Heart right ventricle (tissue), 16 donors: ENCODE measurements around the gene ALDH3B2. TPM values are rescaled to one million over a fixed set of nuclear protein-coding genes. Genes with fewer than 3 reads are reported as not detected.

ENCODE experiments used
- ATAC-seq, 8 donors: fragments of 200-7000 bp; cut with Tn5 transposase; one replicate each; pipeline ENCODE4 v1.9.1; 2020; ENCODE audit warnings: mild to moderate bottlenecking in 8 of 8, moderate library complexity in 8 of 8, moderate number of reproducible peaks in 1 of 8
- DNase-seq, 2 donors: peaks; one replicate each; pipeline ENCODE4 v3.0.0-alpha.2; 2020
- H3K27ac ChIP-seq, 10 donors: fragments of 200-600 bp; sonication (generic) in 2 of 10; one replicate each; pipeline versions ENCODE4 v1.5.0 to v1.8.0; 2020 to 2022; ENCODE audit warnings: mild to moderate bottlenecking in 3 of 10
- H3K27me3 ChIP-seq, 7 donors: fragments of 200-600 bp; one replicate each; pipeline ENCODE4 v1.8.0; 2021 to 2022; ENCODE audit warnings: mild to moderate bottlenecking in 2 of 7
- H3K36me3 ChIP-seq, 9 donors: fragments of 200-600 bp; sonication (generic) in 1 of 9; one replicate each; pipeline versions ENCODE4 v1.5.0 to v1.8.0; 2020 to 2022; ENCODE audit warnings: mild to moderate bottlenecking in 2 of 9
- H3K4me1 ChIP-seq, 9 donors: fragments of 200-600 bp; sonication (generic) in 1 of 9; one replicate each; pipeline versions ENCODE4 v1.5.0 to v1.8.0; 2020 to 2022; ENCODE audit warnings: mild to moderate bottlenecking in 4 of 9
- H3K4me3 ChIP-seq, 10 donors: fragments of 200-600 bp; sonication (generic) in 2 of 10; one replicate each; pipeline versions ENCODE4 v1.5.0 to v1.8.0; 2020 to 2022; ENCODE audit warnings: mild to moderate bottlenecking in 7 of 10, moderate library complexity in 2 of 10
- H3K9me3 ChIP-seq, 11 donors: fragments of 200-600 bp in 10 of 11; sonication (generic) in 2 of 11; one replicate each; pipeline versions ENCODE4 v1.5.0 to v1.8.0; 2013 to 2022; ENCODE audit warnings: mild to moderate bottlenecking in 2 of 11, control low read depth in 1 of 11, moderate library complexity in 1 of 11
- WGBS, 2 donors: extraction: QIAGEN DNeasy Blood & Tissue Kit; methylation state at CpG; one replicate each; pipeline ENCODE4 v1.1.7; 2013; ENCODE audit warnings: inconsistent platforms in 1 of 2; 5-methylcytosine and 5-hydroxymethylcytosine counted together
- intact Hi-C, 10 donors: fragments of 100-400 bp; cut with DNase I; formaldehyde crosslinking; loops; one replicate each; pipeline versions ENCODE4 v1.11.1 to v1.14.2; 2022
- polyA plus RNA-seq, 2 donors: library from polyadenylated mRNA; stranded (reverse); fragments of 200-250 nt; gene quantifications; one replicate each; pipeline ENCODE4 v1.2.3, GENCODE V29; 2013
- total RNA-seq, 10 donors: library from RNA; stranded (reverse); fragmentation: NEBNext Ultra II Directional in 3 of 10; extraction: Animal tissue kit (Norgen Biotek cat#: 25700) in 3 of 10; gene quantifications; one replicate each; pipeline versions ENCODE4 v1.2.1 to v1.2.4, GENCODE V29; 2021 to 2023
- TF ChIP-seq, protein P1 (sequence below), 9 donors: fragments of 200-600 bp; sonication (generic) in 2 of 9; IDR thresholded peaks; one replicate each; pipeline versions ENCODE4 v1.5.0 to v1.8.0; 2021 to 2022; ENCODE audit warnings: antibody characterized with exemption in 9 of 9, mild to moderate bottlenecking in 5 of 9, moderate library complexity in 1 of 9
- donor health status: Arrhythmogenic right ventricular cardiomyopathy.
- donor health status: ischemic (EF 13 %, LVEDD 7.1; RV severe dilation, severe dysfunction).
- donor health status: healthy with polysubstance abuse.
- donor health status: DM: no; HTN: yes; CAD: no.
- donor health status: DM: no; HTN: no; CAD: no.
- donor health status: ischemic (EF 25% LVEDD 6.9; RV normal size, moderate dysfunction).
- donor health status: ischemic (EF 25% LVEDD 5.7; RV mildly dilated, moderate dysfunction).
- donor health status: healthy.
- donor health status: DM: yes; HTN: yes; CAD: no.
- donor health status: Ischemic cardiomyopathy.
- donor health status: ischemic (EF 35%, LVEDD 5.7; RV mildly dilated, moderate dysfunction).
- donor health status: nonischemic (EF 11% LVEDD 7.7; RV severe dilation, severe dysfunction).
- donor health status: DM: yes; HTN: yes; CAD: no.
- donor health status: PGD.
- donor health status: ischemic (EF 29% LVEDD 5.4; RV normal size, mild dysfunction).
- donor health status: nonischemic (EF 23%, LVEDD 6.1; RV moderate dilation, normal function).

ALDH3B2 gene
- total and polyA plus RNA-seq, 12 donors = 0.03 TPM; not detected in 11

DNA sequence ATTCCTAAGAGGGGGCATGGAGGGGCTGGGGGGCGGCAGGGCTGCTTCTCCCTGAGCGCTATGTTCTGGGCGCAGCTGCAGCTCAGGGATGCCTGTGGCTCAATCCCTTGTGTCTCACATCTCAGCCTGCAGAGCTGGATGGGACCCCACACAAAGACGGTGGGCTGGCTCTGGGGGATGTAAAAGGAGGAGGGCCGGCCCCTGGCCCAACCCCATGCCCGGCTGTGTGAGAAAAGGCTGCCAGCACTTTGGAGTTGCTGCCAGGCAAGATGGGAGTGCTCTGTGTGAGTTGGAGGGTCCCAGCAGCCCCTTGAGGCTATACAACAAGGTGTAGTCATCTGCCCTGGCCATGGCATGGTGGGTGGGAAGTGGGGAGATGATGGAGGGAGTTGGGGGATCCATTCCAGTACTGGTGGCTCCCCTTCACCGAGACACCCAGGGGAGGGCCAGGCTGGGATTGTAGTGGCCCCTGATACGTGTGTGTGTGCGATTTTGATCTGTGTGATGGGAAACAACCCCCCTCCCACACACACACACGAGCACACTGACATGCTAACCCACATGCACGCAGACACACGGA lies 33.6 kb downstream of the ALDH3B2 start:
- intact Hi-C loops = loop anchor here in 1 of 10 donors (10.0 kb wide), 1 partner anchor 154 kb away; no protein-coding TSS in a partner anchor

DNA sequence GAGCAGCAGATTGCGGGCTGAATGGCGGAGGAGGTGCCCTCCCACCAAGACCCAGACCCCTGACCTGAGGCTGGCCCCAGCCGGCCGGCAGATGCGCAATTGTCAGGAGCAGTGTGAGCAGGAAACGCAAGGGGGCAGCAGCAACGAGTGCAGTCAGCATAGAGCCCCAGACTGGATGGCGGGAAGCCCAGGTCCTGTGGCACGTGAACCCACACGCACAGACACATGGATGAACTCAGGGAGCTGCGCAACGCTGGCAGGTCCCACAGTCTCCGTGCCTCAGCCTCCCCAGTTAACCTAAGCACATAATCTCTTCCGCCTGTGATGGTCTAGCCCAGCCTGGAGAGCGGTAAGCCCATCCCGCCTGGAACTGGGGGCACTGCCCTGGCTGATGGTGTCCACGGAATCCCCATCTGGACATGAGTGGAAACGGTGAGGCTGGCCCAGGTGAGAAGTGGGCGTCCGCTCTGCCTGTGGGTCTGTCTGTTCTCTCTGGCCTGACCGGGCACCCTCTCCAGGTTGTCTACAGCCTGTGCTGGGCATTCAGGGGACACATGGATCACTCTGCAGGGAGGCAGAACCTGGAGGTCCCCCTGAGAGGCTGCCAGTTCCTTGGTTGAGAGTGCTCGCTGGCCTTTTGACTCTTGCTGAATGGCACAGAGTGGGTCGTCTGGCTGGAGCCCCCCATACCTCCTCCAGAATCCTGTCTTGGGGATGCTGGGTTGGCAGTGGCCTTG lies 34.2 kb downstream of the ALDH3B2 start:
- Histone ChIP-seq H3K4me1 (no peaks in the 10 kb centered on the region), H3K4me3 (no peak overlapping the region), H3K36me3 (no peaks in the 10 kb centered on the region), H3K27ac (no peak overlapping the region), H3K9me3 (peaks cover 0 to 7% (median 0%) of the 10 kb centered on the region in 11 donors), H3K27me3 (peaks cover 0 to 27% (median 17%) of the 10 kb centered on the region in 7 donors)
- WGBS, 2 donors = 44 to 53% methylated on average over 23 of the region's 23 CpGs
- ATAC-seq = peak; percentile 27 to 74 (median 59)
- intact Hi-C loops = loop anchor here in 1 of 10 donors (10.0 kb wide), 1 partner anchor 155 kb away; no protein-coding TSS in a partner anchor
- DNase-seq = peak; percentile 48 to 50
- TF ChIP-seq, protein P1, sequence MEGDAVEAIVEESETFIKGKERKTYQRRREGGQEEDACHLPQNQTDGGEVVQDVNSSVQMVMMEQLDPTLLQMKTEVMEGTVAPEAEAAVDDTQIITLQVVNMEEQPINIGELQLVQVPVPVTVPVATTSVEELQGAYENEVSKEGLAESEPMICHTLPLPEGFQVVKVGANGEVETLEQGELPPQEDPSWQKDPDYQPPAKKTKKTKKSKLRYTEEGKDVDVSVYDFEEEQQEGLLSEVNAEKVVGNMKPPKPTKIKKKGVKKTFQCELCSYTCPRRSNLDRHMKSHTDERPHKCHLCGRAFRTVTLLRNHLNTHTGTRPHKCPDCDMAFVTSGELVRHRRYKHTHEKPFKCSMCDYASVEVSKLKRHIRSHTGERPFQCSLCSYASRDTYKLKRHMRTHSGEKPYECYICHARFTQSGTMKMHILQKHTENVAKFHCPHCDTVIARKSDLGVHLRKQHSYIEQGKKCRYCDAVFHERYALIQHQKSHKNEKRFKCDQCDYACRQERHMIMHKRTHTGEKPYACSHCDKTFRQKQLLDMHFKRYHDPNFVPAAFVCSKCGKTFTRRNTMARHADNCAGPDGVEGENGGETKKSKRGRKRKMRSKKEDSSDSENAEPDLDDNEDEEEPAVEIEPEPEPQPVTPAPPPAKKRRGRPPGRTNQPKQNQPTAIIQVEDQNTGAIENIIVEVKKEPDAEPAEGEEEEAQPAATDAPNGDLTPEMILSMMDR (IDR thresholded peaks at IDR 0.05) = peak; percentile 14 to 69 (median 61)

More for the DNA sequence above, 33.6 kb downstream of the ALDH3B2 start:
- 70 to 74% methylated on average over 12 of the region's 12 CpGs for WGBS, 2 donors
- no peak for ATAC-seq
- Histone ChIP-seq H3K27me3 (peaks cover 0 to 27% (median 17%) of the 10 kb centered on the region in 7 donors), H3K9me3 (peaks cover 0 to 7% (median 0%) of the 10 kb centered on the region in 11 donors), H3K27ac (no peak overlapping the region), H3K4me3 (no peak overlapping the region), H3K4me1 (no peaks in the 10 kb centered on the region), H3K36me3 (no peaks in the 10 kb centered on the region)
- TF ChIP-seq, protein P1 (IDR thresholded peaks at IDR 0.05) = no peak
- DNase-seq = no peak

DNA sequence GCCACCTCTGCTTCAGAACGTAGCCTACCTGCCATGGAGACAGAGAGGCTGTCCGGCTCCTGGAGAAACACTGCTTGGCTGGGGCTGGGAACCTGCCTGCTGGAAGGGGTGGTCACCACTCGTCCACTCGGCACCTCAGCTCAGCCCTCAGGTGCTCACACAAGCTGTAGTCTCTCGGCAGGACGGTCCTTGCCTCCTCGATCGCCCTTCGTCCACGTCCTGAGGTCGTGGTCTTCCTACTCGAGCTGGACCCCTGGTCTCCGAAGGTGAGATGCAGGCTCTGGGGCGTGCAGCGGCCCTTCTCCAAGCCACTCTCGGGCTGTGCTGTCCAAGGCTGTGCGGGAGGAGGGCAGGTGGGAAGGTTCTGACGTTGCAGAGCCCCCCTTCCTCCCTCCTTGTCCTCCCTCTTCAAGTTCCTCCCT lies 35.0 kb downstream of the ALDH3B2 start, which contains the start of gene TBX10:
Gene TBX10 (minus strand): TSS at position 326 of the 422 bp plus-strand sequence. CDS start 291 bp downstream, at position 35.
- TF ChIP-seq, protein P1 (IDR thresholded peaks at IDR 0.05) = no peak
- ATAC-seq (no peak), DNase-seq (no peak)
- intact Hi-C loops = loop anchor here in 1 of 10 donors (10.0 kb wide), 1 partner anchor 165 kb away; no protein-coding TSS in a partner anchor
- Histone ChIP-seq H3K27ac (no peak within 1 kb of the TSS), H3K27me3 (peaks cover 0 to 27% (median 17%) of the 10 kb centered on the region in 7 donors), H3K36me3 (no peaks in the 10 kb centered on the region), H3K9me3 (peaks cover 0 to 7% (median 0%) of the 10 kb centered on the region in 11 donors), H3K4me3 (no peak within 1 kb of the TSS), H3K4me1 (no peaks in the 10 kb centered on the region)
- WGBS, 2 donors = 75 to 87% methylated on average over 18 of the region's 18 CpGs
